Forelimb muscle (tissue), 1 donor: ENCODE results near the gene ADPRM. TPM values are rescaled to one million over a fixed set of nuclear protein-coding genes. Genes with fewer than 3 reads are reported as not detected.

Source experiments
- polyA plus RNA-seq: library from polyadenylated mRNA; unstranded; fragments of 120-200 nt; gene quantifications from one replicate; pipeline ENCODE4 v1.2.1, GENCODE V29; 2013; ENCODE audit not compliant: insufficient read length

Gene ADPRM
- polyA plus RNA-seq, 1 donor = 21.4 TPM

Other genes with a start within 250 kb of the ADPRM start
- 0.27 TPM for gene MYH4, start 228.0 kb upstream of the ADPRM start, polyA plus RNA-seq
- gene MYH1, start 179.1 kb upstream of the ADPRM start, polyA plus RNA-seq = 12.1 TPM
- 74.3 TPM for gene MYH2, start 147.9 kb upstream of the ADPRM start, polyA plus RNA-seq
- 15,569 TPM for gene MYH3, start 40.3 kb upstream of the ADPRM start, polyA plus RNA-seq
- 26.1 TPM for gene SCO1, start 61 bp upstream of the ADPRM start, polyA plus RNA-seq
- 11.3 TPM for gene TMEM220, start 32.4 kb downstream of the ADPRM start, polyA plus RNA-seq
- 0.23 TPM for gene TMEM238L, start 106.5 kb downstream of the ADPRM start, polyA plus RNA-seq
- 0.06 TPM for gene PIRT, start 140.5 kb downstream of the ADPRM start, polyA plus RNA-seq